ENCODE measurements around the gene HIVEP3. TPM values are rescaled to one million over a fixed set of nuclear protein-coding genes. Genes with fewer than 3 reads are reported as not detected.

Gene HIVEP3
- total and polyA plus RNA-seq, 7 donors = 0.70 to 3.4 (median 2.1) TPM

DNA sequence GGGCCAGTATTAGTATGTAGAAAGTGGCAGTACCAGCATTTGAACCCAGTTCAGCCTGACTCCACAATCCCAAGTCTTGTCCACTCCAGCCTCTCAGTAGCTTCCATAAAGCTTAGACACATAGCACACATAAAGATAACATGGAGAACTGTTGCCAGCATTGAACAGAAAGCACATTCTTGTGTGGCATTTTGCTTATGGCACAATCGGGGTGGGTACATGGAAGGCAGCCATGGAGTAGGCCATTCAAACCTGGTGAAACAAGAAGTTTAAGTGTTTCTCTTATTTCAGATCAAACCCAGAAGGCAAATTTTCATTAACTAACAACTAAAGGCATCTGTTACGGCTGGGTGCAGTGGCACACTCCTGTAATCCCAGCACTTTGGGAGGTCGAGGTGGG, 102.7 kb downstream of the HIVEP3 start:
- H3K4me3 ChIP-seq = no peak overlapping the region
- no peak overlapping the region for H3K27ac ChIP-seq
- no peak for TF ChIP-seq CTCF (IDR thresholded peaks at IDR 0.05)
- DNase-seq (no peak), ATAC-seq (no peak)
- H3K36me3 ChIP-seq (ENCODE audit: insufficient read depth in 1 of 2, low read depth in 1 of 2) = no peaks in the 10 kb centered on the region
- H3K27me3 ChIP-seq (ENCODE audit: insufficient read depth in 3 of 3, low read length in 2 of 3) = no peaks in the 10 kb centered on the region
- 80 to 86% (median 83%) methylated on average over 3 of the region's 3 CpGs for WGBS, 3 donors
- H3K4me1 ChIP-seq = peaks cover 23% of the 10 kb centered on the region
- H3K9me3 ChIP-seq = no peaks in the 10 kb centered on the region
- intact Hi-C loops (cut with DNase I) = loop anchor here (10.0 kb wide), 1 partner anchor 359 kb away; no protein-coding TSS in a partner anchor

GRCh38 chr1:41813755-41814745, 104.7 kb downstream of the HIVEP3 start:
- H3K9me3 ChIP-seq = no peaks in the 10 kb centered on the region
- DNase-seq (peak; percentile 66 to 90), ATAC-seq (peak; percentile 86 to 98 (median 96))
- 40 to 45% (median 42%) methylated on average over 9 of the region's 9 CpGs for WGBS, 3 donors
- H3K27me3 ChIP-seq (ENCODE audit: insufficient read depth in 3 of 3, low read length in 2 of 3) = no peaks in the 10 kb centered on the region
- intact Hi-C loops (cut with DNase I) = loop anchor here (2.0 to 10.0 kb wide), 3 partner anchors 77 to 361 kb away; no protein-coding TSS in a partner anchor
- no peaks in the 10 kb centered on the region for H3K36me3 ChIP-seq (ENCODE audit: insufficient read depth in 1 of 2, low read depth in 1 of 2)
- H3K4me3 ChIP-seq = no peak overlapping the region
- no peak for TF ChIP-seq CTCF (IDR thresholded peaks at IDR 0.05)
- peaks cover 23% of the 10 kb centered on the region for H3K4me1 ChIP-seq
- peak overlapping the region; percentile 55 for H3K27ac ChIP-seq

DNA sequence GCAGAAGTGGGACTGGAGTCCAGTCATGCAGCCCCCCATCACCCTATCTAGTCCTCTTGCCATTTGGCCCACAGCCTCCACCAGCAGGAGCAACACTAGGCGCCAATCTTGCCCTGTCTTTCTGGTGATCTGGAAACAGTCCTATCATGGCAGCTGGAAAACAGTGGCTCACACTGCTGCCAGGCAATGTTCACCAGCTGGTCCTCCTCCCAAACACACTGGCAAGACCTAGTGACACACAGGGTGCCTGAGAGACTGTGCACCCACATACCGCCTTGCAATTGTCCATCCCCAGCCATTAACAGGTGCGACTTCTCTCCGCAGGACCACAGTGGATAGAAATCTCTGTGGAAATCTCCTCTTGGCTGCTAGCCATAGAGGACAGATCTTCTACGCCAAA, 105.5 kb downstream of the HIVEP3 start:
- no peak for DNase-seq
- Histone ChIP-seq H3K4me1 (peaks cover 27% of the 10 kb centered on the region), H3K27me3 (ENCODE audit: insufficient read depth in 3 of 3, low read length in 2 of 3) (no peaks in the 10 kb centered on the region), H3K36me3 (ENCODE audit: insufficient read depth in 1 of 2, low read depth in 1 of 2) (no peaks in the 10 kb centered on the region), H3K4me3 (no peak overlapping the region), H3K9me3 (no peaks in the 10 kb centered on the region), H3K27ac (peak overlapping the region; percentile 55)
- WGBS, 3 donors = 32 to 48% (median 34%) methylated on average over 5 of the region's 5 CpGs
- no peak for TF ChIP-seq CTCF (IDR thresholded peaks at IDR 0.05)
- intact Hi-C loops (cut with DNase I) = loop anchor here (5.0 to 10.0 kb wide), 2 partner anchors 224 to 362 kb away; no protein-coding TSS in a partner anchor
- ATAC-seq = peak in 2 of 4 donors; percentile 6 to 10

DNA sequence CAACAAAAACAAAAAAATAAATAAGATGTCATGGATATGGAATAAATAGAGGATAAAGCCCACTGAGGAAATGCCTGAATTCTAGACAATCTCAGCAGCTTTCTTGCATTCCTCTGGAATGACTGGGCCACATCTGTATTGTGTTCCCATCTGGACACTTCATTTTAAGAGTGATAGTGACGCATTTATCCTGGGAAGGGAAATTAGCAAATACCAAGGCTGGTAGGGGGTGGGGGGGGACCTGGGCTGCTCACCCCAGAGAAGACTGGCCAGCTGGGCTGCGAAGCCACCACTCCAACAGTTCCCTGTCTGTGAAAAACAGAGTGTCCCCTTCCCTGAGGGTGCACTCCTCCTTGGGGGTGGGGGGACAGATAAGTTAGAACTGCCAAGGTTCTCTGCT, 106.3 kb downstream of the HIVEP3 start:
- Histone ChIP-seq H3K36me3 (ENCODE audit: insufficient read depth in 1 of 2, low read depth in 1 of 2) (no peaks in the 10 kb centered on the region), H3K27me3 (ENCODE audit: insufficient read depth in 3 of 3, low read length in 2 of 3) (no peaks in the 10 kb centered on the region)

More for the DNA sequence above, 106.3 kb downstream of the HIVEP3 start:
- H3K4me1 ChIP-seq = peaks cover 30% of the 10 kb centered on the region
- no peak overlapping the region for H3K27ac ChIP-seq
- 65 to 70% (median 66%) methylated on average over 2 of the region's 2 CpGs for WGBS, 3 donors
- ATAC-seq (peak in 2 of 4 donors; percentile 24 to 29), DNase-seq (peak; percentile 46 to 80)
- intact Hi-C loops (cut with DNase I) = loop anchor here (5.0 to 10.0 kb wide), 2 partner anchors 225 to 362 kb away; no protein-coding TSS in a partner anchor
- no peaks in the 10 kb centered on the region for H3K9me3 ChIP-seq
- no peak for TF ChIP-seq CTCF (IDR thresholded peaks at IDR 0.05)
- H3K4me3 ChIP-seq = no peak overlapping the region
